Upper lobe of left lung (tissue), 4 donors: ENCODE results near the gene PRIMPOL.

Experiments
- CTCF ChIP-seq, 6 experiments: fragments of 450-650 bp in 4 of 6; fragments of 200-600 bp in 2 of 6; sonication (generic) in 2 of 6; IDR thresholded peaks; one replicate each; pipeline ENCODE4 v1.5.1; 2016 to 2019; ENCODE audit warnings: antibody characterized with exemption in 6 of 6
- EP300 ChIP-seq, 4 donors: sonication (generic); formaldehyde crosslinking; IDR thresholded peaks; one replicate each; pipeline ENCODE4 v1.5.1; 2017; ENCODE audit warnings: antibody characterized with exemption in 4 of 4, control low read depth in 2 of 4
- POLR2A ChIP-seq, 4 donors: fragments of 450-650 bp; IDR thresholded peaks; one replicate each; pipeline ENCODE4 v1.5.1; 2016 to 2017; ENCODE audit warnings: antibody characterized with exemption in 4 of 4, mild to moderate bottlenecking in 2 of 4
- POLR2AphosphoS5 ChIP-seq, 2 donors: sonication (generic); formaldehyde crosslinking; IDR thresholded peaks; one replicate each; pipeline ENCODE4 v1.5.1; 2017; ENCODE audit warnings: antibody characterized with exemption in 2 of 2

- no peak for TF ChIP-seq EP300 (IDR thresholded peaks at IDR 0.05)
- no peak for TF ChIP-seq CTCF (IDR thresholded peaks at IDR 0.05)
- TF ChIP-seq POLR2A (IDR thresholded peaks at IDR 0.05), result no peak
- TF ChIP-seq POLR2AphosphoS5 (IDR thresholded peaks at IDR 0.05), result no peak
Observed at GRCh38 chr4:184666670-184667069, 17.1 kb downstream of the PRIMPOL start.
